HL-60 (cell line): ENCODE results near the gene GAREM1.

Source experiments
- GABPA ChIP-seq: IDR thresholded peaks from 2 replicates; pipeline ENCODE4 v1.6.1; 2012; ENCODE audit warnings: low read depth
- POLR2AphosphoS5 ChIP-seq: IDR thresholded peaks from 2 replicates; pipeline ENCODE4 v1.6.1; 2012; ENCODE audit warnings: low read depth

DNA sequence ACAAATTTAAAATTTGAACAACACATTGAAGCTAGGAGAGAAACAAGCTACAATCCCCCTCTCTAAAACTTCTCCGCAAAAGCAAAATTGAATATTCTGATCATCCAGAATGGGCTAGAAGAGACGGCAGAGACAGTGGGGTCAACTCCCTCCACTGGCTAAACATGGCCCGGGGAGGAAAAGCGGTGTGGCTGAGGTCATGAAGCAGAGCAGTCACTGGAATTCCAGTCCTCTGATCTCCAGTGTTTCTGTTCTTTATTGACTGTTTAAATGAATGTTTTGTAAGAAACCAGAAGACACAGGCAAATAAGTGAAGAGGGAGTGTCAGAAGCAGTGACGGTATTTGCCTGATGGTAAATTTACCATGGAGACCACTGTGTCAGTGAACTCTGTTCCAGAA is 116.2 kb downstream of the GAREM1 start:
- TF ChIP-seq POLR2AphosphoS5 = no peak
- no peak for TF ChIP-seq GABPA
